ACC112 (cell line): ENCODE results near the gene NUDT7.

Source experiments
- H2AFZ ChIP-seq: fragments of 200-600 bp; sonication (generic); one replicate; pipeline ENCODE4 v1.6.0; 2017; ENCODE audit warnings: antibody characterized with exemption, low read length; ENCODE audit not compliant: unreplicated experiment
- H3K27ac ChIP-seq: fragments of 200-600 bp; sonication (generic); 2 replicates; pipeline ENCODE4 v1.5.1; 2014; ENCODE audit warnings: low read depth, mild to moderate bottlenecking, antibody characterized with exemption, low read length, moderate library complexity
- H3K27me3 ChIP-seq: fragments of 200-600 bp; sonication (generic); 2 replicates; pipeline ENCODE4 v1.6.1; 2014; ENCODE audit warnings: mild to moderate bottlenecking, antibody characterized with exemption, low read length, moderate library complexity, mixed read lengths; ENCODE audit not compliant: insufficient read depth
- H3K36me3 ChIP-seq: fragments of 200-600 bp; sonication (generic); 2 replicates; pipeline ENCODE4 v1.6.1; 2016; ENCODE audit warnings: mild to moderate bottlenecking, antibody characterized with exemption, low read length, moderate library complexity, mixed read lengths; ENCODE audit not compliant: insufficient read depth
- H3K4me1 ChIP-seq: fragments of 200-600 bp; sonication (generic); one replicate; pipeline ENCODE4 v1.6.1; 2016; ENCODE audit warnings: low read length, mixed read lengths; ENCODE audit not compliant: insufficient read depth, unreplicated experiment, control insufficient read depth
- H3K4me3 ChIP-seq: fragments of 200-600 bp; sonication (generic); 2 replicates; pipeline ENCODE4 v1.5.1; 2014; ENCODE audit warnings: mild to moderate bottlenecking, low read depth, low read length
- H3K79me2 ChIP-seq: fragments of 200-600 bp; sonication (generic); one replicate; pipeline ENCODE4 v1.6.0; 2016; ENCODE audit warnings: low read length; ENCODE audit not compliant: control insufficient read depth, unreplicated experiment, insufficient read depth

The NUDT7 gene

GRCh38 chr16:77788181-77789084, 66.1 kb downstream of the NUDT7 start, which contains the start of gene VAT1L:
TSS of gene VAT1L (plus strand) at chr16:77788564. CDS start at chr16:77788683, 119 bp downstream.
- H2AFZ ChIP-seq: peak within 1 kb of the TSS; percentile 51
- H3K4me3 ChIP-seq: peak within 1 kb of the TSS; percentile 80
- H3K79me2 ChIP-seq: no peaks in the 10 kb centered on the region
- H3K27ac ChIP-seq: no peak within 1 kb of the TSS
- H3K36me3 ChIP-seq: no peaks in the 10 kb centered on the region
- H3K27me3 ChIP-seq: peaks cover 71% of the 10 kb centered on the region
- no peaks in the 10 kb centered on the region for H3K4me1 ChIP-seq

- Histone ChIP-seq H3K27ac (no peak overlapping the region), H2AFZ (no peak overlapping the region), H3K79me2 (no peaks in the 10 kb centered on the region), H3K4me1 (no peaks in the 10 kb centered on the region), H3K4me3 (peak overlapping the region; percentile 80), H3K36me3 (no peaks in the 10 kb centered on the region), H3K27me3 (peaks cover 71% of the 10 kb centered on the region)
Measured at GRCh38 chr16:77789085-77790008, 67.0 kb downstream of the NUDT7 start.

GRCh38 chr16:77790009-77790372, 67.7 kb downstream of the NUDT7 start:
- no peaks in the 10 kb centered on the region for H3K4me1 ChIP-seq
- H3K4me3 ChIP-seq: no peak overlapping the region
- peaks cover 71% of the 10 kb centered on the region for H3K27me3 ChIP-seq
- H3K27ac ChIP-seq: no peak overlapping the region
- no peaks in the 10 kb centered on the region for H3K36me3 ChIP-seq
- no peaks in the 10 kb centered on the region for H3K79me2 ChIP-seq
- no peak overlapping the region for H2AFZ ChIP-seq

- Histone ChIP-seq H3K36me3 (no peaks in the 10 kb centered on the region), H3K79me2 (no peaks in the 10 kb centered on the region), H3K4me1 (no peaks in the 10 kb centered on the region), H3K27ac (no peak overlapping the region), H3K4me3 (no peak overlapping the region), H3K27me3 (peaks cover 67% of the 10 kb centered on the region), H2AFZ (no peak overlapping the region)
Measured at GRCh38 chr16:77790912-77791311, 68.6 kb downstream of the NUDT7 start.
